PC-3 (cell line): ENCODE results near the gene PRR14L. TPM values are rescaled to one million over a fixed set of nuclear protein-coding genes. Genes with fewer than 3 reads are reported as not detected.
"Not testable (repeated sequence)": the region's sequence is repeated elsewhere in the genome, so short reads cannot be mapped to it uniquely, and the experiment has no call there.

ENCODE experiments used
- ATAC-seq: fragments of 200-7000 bp; cut with Tn5 transposase; 2 replicates; pipeline ENCODE4 v1.9.1; 2020; ENCODE audit warnings: mild to moderate bottlenecking, moderate library complexity
- BruUV-seq: library from RNA; stranded (reverse); fragments of 400-500 nt; replicated peaks from 2 replicates; lab custom pipeline; 2021; lab: Mats Ljungman, UMichigan
- CTCF ChIA-PET: fragments of 300-600 bp; sonication (Branson Sonifier 250); formaldehyde crosslinking; loops from one replicate; lab custom pipeline; 2022; ENCODE audit warnings: antibody characterized with exemption; lab: Charles Lee
- POLR2A ChIA-PET: fragments of 300-600 bp; sonication (Branson Sonifier 250); formaldehyde crosslinking; loops from one replicate; lab custom pipeline; 2022; ENCODE audit warnings: antibody characterized with exemption; ENCODE audit not compliant: unreplicated experiment; lab: Charles Lee
- DNase-seq: peaks from one replicate; pipeline ENCODE4 v3.0.0-alpha.2; 2015
- H2AFZ ChIP-seq: fragments of 300-600 bp; sonication (generic); 2 replicates; pipeline ENCODE4 v1.6.0; 2016; ENCODE audit warnings: antibody characterized with exemption, low read length
- H3F3A ChIP-seq: fragments of 300-600 bp; sonication (generic); one replicate; pipeline ENCODE4 v1.6.0; 2017; ENCODE audit warnings: antibody characterized with exemption, low read length, control low read depth, mild to moderate bottlenecking; ENCODE audit not compliant: unreplicated experiment
- H3K27ac ChIP-seq: fragments of 300-600 bp; sonication (generic); 2 replicates; pipeline ENCODE4 v1.5.1; 2016; ENCODE audit warnings: mild to moderate bottlenecking, low read length
- H3K27me3 ChIP-seq: fragments of 300-600 bp; sonication (generic); 2 replicates; pipeline ENCODE4 v1.6.1; 2016; ENCODE audit warnings: low read length, mixed read lengths
- H3K36me3 ChIP-seq: fragments of 300-600 bp; sonication (generic); 2 replicates; pipeline ENCODE4 v1.6.1; 2016; ENCODE audit warnings: low read depth, mixed run types, low read length, mixed read lengths
- H3K4me1 ChIP-seq: fragments of 300-600 bp; sonication (generic); 2 replicates; pipeline ENCODE4 v1.5.1; 2016; ENCODE audit warnings: low read length; ENCODE audit not compliant: insufficient read depth
- H3K4me2 ChIP-seq: fragments of 300-600 bp; sonication (generic); 2 replicates; pipeline ENCODE4 v1.6.0; 2016; ENCODE audit warnings: low read length
- H3K4me3 ChIP-seq: fragments of 300-600 bp; sonication (generic); 2 replicates; pipeline ENCODE4 v1.5.1; 2016; ENCODE audit warnings: mild to moderate bottlenecking, low read length, mixed read lengths
- H3K79me2 ChIP-seq: fragments of 300-600 bp; sonication (generic); 2 replicates; pipeline ENCODE4 v1.6.1; 2017; ENCODE audit warnings: low read length, mixed read lengths
- H3K9ac ChIP-seq: fragments of 300-600 bp; sonication (generic); 2 replicates; pipeline ENCODE4 v1.6.0; 2016; ENCODE audit warnings: mild to moderate bottlenecking, low read length
- H3K9me2 ChIP-seq: fragments of 300-600 bp; sonication (generic); replicated peaks from 2 replicates; pipeline ENCODE4 v1.6.1; 2016; ENCODE audit warnings: mixed run types, low read length, mixed read lengths
- H3K9me3 ChIP-seq: fragments of 300-600 bp; sonication (generic); 2 replicates; pipeline ENCODE4 v1.6.1; 2016; ENCODE audit warnings: low read length, mixed read lengths
- H4K20me1 ChIP-seq: fragments of 300-600 bp; sonication (generic); 2 replicates; pipeline ENCODE4 v1.6.1; 2016; ENCODE audit warnings: low read length, mixed read lengths
- CTCF ChIP-seq: fragments of 300-600 bp; sonication (generic); conservative IDR thresholded peaks from 2 replicates; pipeline ENCODE4 v1.5.1; 2017; ENCODE audit warnings: antibody characterized with exemption, low read depth, mild to moderate bottlenecking, low read length
- EZH2 ChIP-seq: fragments of 300-600 bp; sonication (generic); IDR thresholded peaks from one replicate; pipeline ENCODE4 v1.6.1; 2017; ENCODE audit warnings: antibody characterized with exemption, mild to moderate bottlenecking, low read length; ENCODE audit not compliant: unreplicated experiment
- EZH2phosphoT487 ChIP-seq: fragments of 300-600 bp; sonication (generic); IDR thresholded peaks from 2 replicates; pipeline ENCODE4 v1.6.1; 2018; ENCODE audit warnings: mild to moderate bottlenecking, antibody characterized with exemption, low read length, borderline replicate concordance
- intact Hi-C: fragments of 100-400 bp; cut with micrococcal nuclease; formaldehyde crosslinking; loops from 2 replicates; pipeline ENCODE4 v1.9.0; 2023
- total RNA-seq: library from RNA; depleted of rRNA; stranded (reverse); fragments of >200 nt; gene quantifications from 2 replicates; pipeline ENCODE4 v1.2.3, GENCODE V29; 2014

PRR14L gene
- total RNA-seq, 1 experiment from 2014 or later = 9.3 TPM

DNA sequence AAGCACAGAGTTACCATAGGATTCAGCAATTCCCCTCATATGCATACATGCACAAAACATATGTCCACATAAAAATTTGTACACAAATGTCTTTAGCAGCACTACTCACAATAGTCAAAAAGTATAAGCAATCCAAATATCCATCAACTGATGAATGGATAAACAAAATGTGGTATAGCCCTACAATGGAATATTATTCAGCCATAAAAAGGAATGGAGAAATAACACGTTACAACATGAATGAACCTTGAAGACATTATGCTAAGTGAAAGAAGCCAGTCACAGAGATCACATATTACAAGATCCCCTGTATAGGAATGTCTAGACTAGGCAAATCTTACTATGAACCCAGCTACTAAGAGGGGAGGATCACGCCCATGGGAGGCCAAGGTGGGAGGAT is 7.2 kb downstream of the PRR14L start:
- no peak for TF ChIP-seq EZH2phosphoT487
- no peak for TF ChIP-seq EZH2
- TF ChIP-seq CTCF = no peak
- ATAC-seq (no peak), DNase-seq (no peak)
- Histone ChIP-seq H3K4me2 (no peak overlapping the region), H3K27ac (no peak overlapping the region), H3K9me3 (no peaks in the 10 kb centered on the region), H3K4me3 (no peak overlapping the region), H4K20me1 (no peaks in the 10 kb centered on the region), H3F3A (no peaks in the 10 kb centered on the region), H2AFZ (no peak overlapping the region), H3K9me2 (no peaks in the 10 kb centered on the region), H3K36me3 (peaks cover 7% of the 10 kb centered on the region; the same call in 1 of the 2 replicates), H3K4me1 (no peaks in the 10 kb centered on the region), H3K27me3 (no peaks in the 10 kb centered on the region), H3K79me2 (peaks cover 50% of the 10 kb centered on the region), H3K9ac (no peak overlapping the region)
- ChIA-PET CTCF (no interaction called here), POLR2A (no interaction called here)
- BruUV-seq = no TSS peak
- intact Hi-C loops = no loop called here

DNA sequence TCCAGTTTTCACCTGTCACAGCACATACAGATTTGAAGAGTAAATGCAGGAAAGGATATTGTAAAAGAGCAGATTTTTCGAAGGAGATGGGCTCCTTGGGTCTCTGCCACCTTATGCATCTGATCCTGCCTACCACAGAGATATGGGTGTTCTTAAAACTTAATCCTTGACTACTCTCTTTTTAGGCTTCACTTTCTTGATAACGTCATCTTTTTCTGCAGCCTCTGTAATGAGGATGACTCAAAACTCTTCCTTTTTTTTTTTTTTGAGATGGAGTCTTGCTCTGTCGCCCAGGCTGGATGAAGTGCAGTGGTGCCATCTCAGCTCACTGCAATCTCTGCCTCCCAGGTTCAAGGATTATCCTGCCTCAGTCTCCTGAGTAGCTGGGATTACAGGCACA is 7.8 kb downstream of the PRR14L start:
- no TSS peak for BruUV-seq
- H3K27me3 ChIP-seq = no peaks in the 10 kb centered on the region
- H3K36me3 ChIP-seq = peaks cover 7% of the 10 kb centered on the region; the same call in 1 of the 2 replicates
- H3K4me2 ChIP-seq = no peak overlapping the region
- no peak for TF ChIP-seq EZH2phosphoT487
- TF ChIP-seq CTCF = no peak
- no peak for TF ChIP-seq EZH2
- no peaks in the 10 kb centered on the region for H3K9me3 ChIP-seq
- CTCF ChIA-PET = no interaction called here
- intact Hi-C loops = no loop called here
- no peak overlapping the region for H3K9ac ChIP-seq
- H3K4me1 ChIP-seq = no peaks in the 10 kb centered on the region
- H3K27ac ChIP-seq = no peak overlapping the region
- H3K4me3 ChIP-seq = no peak overlapping the region
- H3F3A ChIP-seq = no peaks in the 10 kb centered on the region
- no peak for ATAC-seq
- POLR2A ChIA-PET = no interaction called here
- H3K79me2 ChIP-seq = peaks cover 45% of the 10 kb centered on the region
- H2AFZ ChIP-seq = no peak overlapping the region
- H4K20me1 ChIP-seq = no peaks in the 10 kb centered on the region
- DNase-seq = no peak
- no peaks in the 10 kb centered on the region for H3K9me2 ChIP-seq

DNA sequence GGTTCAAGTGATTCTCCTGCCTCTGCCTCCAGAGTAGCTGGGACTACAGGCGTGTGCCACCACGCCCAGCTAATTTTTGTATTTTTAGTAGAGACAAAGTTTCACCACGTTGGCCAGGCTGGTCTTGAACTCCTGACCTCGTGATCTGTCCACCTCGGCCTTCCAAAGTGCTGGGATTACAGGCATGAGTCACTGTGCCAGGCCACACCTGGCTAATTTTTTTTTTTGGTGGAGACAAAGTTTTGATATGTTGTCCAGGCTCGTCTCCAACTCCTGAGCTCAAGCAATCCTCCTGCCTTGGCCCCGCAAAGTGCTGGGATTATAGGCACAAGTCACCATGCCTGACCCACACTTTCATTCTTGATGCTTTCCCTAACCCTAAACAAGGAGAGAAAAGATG is 9.6 kb downstream of the PRR14L start:
- H3K27ac ChIP-seq, BruUV-seq, H3K4me1 ChIP-seq, H2AFZ ChIP-seq, H3K4me3 ChIP-seq, H3K36me3 ChIP-seq, H3K9me3 ChIP-seq, H3K9ac ChIP-seq, CTCF ChIA-PET, ATAC-seq, H3K27me3 ChIP-seq, POLR2A ChIA-PET, H3F3A ChIP-seq, H3K9me2 ChIP-seq, DNase-seq, intact Hi-C loops, H3K4me2 ChIP-seq, H4K20me1 ChIP-seq: not testable (repeated sequence)
- peaks cover 44% of the 10 kb centered on the region for H3K79me2 ChIP-seq
